Neutrophil (primary cell): ENCODE data around the gene ZSCAN9.

Source experiments
- H3K27ac ChIP-seq: fragments of 200-600 bp; sonication (generic); 2 replicates; pipeline ENCODE4 v1.5.1; 2016; ENCODE audit warnings: mild to moderate bottlenecking, moderate library complexity
- H3K27me3 ChIP-seq: fragments of 200-600 bp; sonication (generic); 2 replicates; pipeline ENCODE4 v1.6.0; 2016; ENCODE audit warnings: mild to moderate bottlenecking
- H3K36me3 ChIP-seq: fragments of 200-600 bp; sonication (generic); 2 replicates; pipeline ENCODE4 v1.5.1; 2017
- H3K4me1 ChIP-seq, 2 experiments: fragments of 200-600 bp in 1 of 2; sonication (generic) in 1 of 2; 1 replicate in 1 of 2; 2 replicates in 1 of 2; pipeline versions ENCODE4 v1.5.1 to v1.6.1; 2013 to 2016; ENCODE audit warnings: low read depth in 1 of 2, low read length in 1 of 2, mild to moderate bottlenecking in 1 of 2, moderate library complexity in 1 of 2; ENCODE audit not compliant: control insufficient read depth in 1 of 2, insufficient read depth in 1 of 2
- H3K4me3 ChIP-seq, 2 experiments: fragments of 200-600 bp in 1 of 2; sonication (generic) in 1 of 2; 1 replicate in 1 of 2; 2 replicates in 1 of 2; pipeline ENCODE4 v1.5.1; 2013 to 2016; ENCODE audit warnings: low read depth in 1 of 2, low read length in 1 of 2, mild to moderate bottlenecking in 1 of 2, moderate library complexity in 1 of 2
- H3K9me3 ChIP-seq: fragments of 200-600 bp; sonication (generic); 2 replicates; pipeline ENCODE4 v1.5.1; 2016
- TF ChIP-seq, protein P1 (sequence below): fragments of 200-600 bp; sonication (generic); IDR thresholded peaks from 2 replicates; pipeline ENCODE4 v1.5.1; 2016; ENCODE audit warnings: antibody characterized with exemption

The ZSCAN9 gene

GRCh38 chr6:28215425-28215824, 9.7 kb upstream of the ZSCAN9 start:
- TF ChIP-seq, protein P1, sequence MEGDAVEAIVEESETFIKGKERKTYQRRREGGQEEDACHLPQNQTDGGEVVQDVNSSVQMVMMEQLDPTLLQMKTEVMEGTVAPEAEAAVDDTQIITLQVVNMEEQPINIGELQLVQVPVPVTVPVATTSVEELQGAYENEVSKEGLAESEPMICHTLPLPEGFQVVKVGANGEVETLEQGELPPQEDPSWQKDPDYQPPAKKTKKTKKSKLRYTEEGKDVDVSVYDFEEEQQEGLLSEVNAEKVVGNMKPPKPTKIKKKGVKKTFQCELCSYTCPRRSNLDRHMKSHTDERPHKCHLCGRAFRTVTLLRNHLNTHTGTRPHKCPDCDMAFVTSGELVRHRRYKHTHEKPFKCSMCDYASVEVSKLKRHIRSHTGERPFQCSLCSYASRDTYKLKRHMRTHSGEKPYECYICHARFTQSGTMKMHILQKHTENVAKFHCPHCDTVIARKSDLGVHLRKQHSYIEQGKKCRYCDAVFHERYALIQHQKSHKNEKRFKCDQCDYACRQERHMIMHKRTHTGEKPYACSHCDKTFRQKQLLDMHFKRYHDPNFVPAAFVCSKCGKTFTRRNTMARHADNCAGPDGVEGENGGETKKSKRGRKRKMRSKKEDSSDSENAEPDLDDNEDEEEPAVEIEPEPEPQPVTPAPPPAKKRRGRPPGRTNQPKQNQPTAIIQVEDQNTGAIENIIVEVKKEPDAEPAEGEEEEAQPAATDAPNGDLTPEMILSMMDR, result no peak

GRCh38 chr6:28217890-28218289, 7.2 kb upstream of the ZSCAN9 start:
- no peak overlapping the region for H3K4me3 ChIP-seq

More at GRCh38 chr6:28215425-28215824, 9.7 kb upstream of the ZSCAN9 start:
- H3K9me3 ChIP-seq, result no peaks in the 10 kb centered on the region
- H3K4me3 ChIP-seq, result no peak overlapping the region
- H3K27ac ChIP-seq, result no peak overlapping the region
- no peaks in the 10 kb centered on the region for H3K36me3 ChIP-seq
- peaks cover 9 to 11% of the 10 kb centered on the region in 2 experiments for H3K4me1 ChIP-seq
- H3K27me3 ChIP-seq, result peaks cover 94% of the 10 kb centered on the region

DNA sequence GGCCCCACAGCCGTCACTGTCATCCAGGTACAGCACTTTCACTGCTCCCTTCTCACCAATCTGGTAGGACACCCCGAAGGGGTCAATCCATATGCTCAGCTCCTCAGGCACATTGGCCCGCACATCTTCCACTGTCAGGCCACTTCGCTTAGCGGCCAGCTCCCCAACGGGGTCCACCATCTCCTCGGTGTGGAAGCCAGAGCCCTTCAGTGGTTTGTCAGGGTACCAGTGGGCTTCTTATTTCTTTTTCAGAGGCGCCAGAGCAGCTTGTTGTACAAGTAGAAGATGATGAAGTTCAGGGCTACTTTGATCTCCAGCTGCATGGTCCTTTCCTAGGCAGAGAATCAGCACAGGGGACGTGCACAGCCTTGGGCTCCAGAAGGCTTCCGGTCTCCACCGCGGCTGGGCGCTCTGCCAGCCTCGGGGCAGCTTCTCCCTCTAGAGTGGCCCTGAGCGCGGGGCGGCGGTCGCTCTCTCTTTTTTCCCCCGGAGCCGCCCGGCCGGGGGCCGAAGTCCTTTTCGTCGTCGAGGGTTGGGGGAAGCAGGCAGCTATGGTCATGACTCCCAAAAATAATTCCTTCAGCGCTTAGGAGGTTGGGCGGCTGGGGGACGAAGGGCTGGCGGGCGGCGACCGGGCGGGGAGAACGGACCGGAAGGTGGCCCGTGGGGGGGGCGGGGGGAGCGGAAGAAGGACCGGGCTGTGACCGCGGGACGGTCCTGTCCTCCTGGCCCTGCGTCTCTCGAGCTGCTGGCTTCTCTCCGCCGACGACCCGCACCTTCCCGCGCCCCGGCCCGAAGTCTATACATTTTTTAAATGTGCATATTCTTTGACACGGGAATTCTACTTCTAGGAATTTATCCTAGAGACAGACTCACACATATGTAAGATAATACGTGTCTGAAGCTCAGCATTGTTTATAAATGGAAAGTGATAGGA, 6.5 kb upstream of the ZSCAN9 start:
- H3K4me3 ChIP-seq, result peak overlapping the region; percentile 64 to 66
- H3K27me3 ChIP-seq, result peaks cover 92% of the 10 kb centered on the region
- TF ChIP-seq, protein P1, result no peak
- peak overlapping the region; percentile 56 for H3K27ac ChIP-seq
- peaks cover 5 to 11% of the 10 kb centered on the region in 2 experiments for H3K4me1 ChIP-seq
- H3K36me3 ChIP-seq, result no peaks in the 10 kb centered on the region
- no peaks in the 10 kb centered on the region for H3K9me3 ChIP-seq

More at GRCh38 chr6:28217890-28218289, 7.2 kb upstream of the ZSCAN9 start:
- no peaks in the 10 kb centered on the region for H3K9me3 ChIP-seq
- H3K4me1 ChIP-seq, result peaks cover 5 to 11% of the 10 kb centered on the region in 2 experiments
- peaks cover 92% of the 10 kb centered on the region for H3K27me3 ChIP-seq
- no peaks in the 10 kb centered on the region for H3K36me3 ChIP-seq
- no peak overlapping the region for H3K27ac ChIP-seq
- TF ChIP-seq, protein P1, result no peak

DNA sequence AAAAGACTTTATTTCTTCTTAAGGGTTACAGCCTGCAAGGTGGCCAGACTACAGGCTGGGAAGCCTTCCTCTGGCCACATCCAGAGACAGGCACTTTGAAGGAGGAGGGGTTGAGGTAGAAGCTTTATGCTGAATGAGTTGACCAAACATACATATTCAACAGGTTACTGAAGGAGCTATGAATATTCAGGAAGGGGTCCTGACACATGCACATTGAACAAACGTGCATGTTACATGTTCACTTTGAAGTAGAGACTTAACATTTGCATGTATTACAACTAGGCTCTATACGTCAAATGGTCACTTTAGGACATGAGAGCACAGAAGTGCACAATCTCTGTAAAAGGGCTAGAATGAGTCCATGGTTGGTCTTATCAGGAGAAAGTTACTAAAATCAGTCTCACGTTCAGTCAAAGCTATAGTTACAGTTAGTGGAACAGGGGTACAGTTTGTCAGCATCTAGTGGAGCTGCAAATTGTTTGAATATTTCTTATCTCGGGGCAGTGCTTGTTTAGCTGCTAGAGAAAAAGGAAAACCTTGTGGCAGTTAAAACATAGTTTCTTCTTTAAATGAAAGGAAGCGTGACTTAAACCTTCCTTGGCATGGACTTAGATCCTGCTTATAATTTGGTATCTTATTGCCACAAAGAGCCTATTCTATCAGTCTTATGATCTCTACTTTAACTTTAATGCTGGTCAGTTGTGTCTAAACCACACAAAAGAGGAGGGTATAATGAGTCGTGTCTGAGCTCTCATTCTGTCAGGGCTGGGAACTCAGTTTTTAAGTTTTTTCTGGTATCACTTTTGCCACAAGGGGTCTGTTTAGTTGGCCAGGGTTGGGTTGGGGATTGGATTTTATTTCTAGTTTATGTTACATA, 4.6 kb upstream of the ZSCAN9 start:
- Histone ChIP-seq H3K27ac (no peak overlapping the region), H3K4me3 (no peak overlapping the region), H3K9me3 (no peaks in the 10 kb centered on the region), H3K4me1 (peaks cover 13 to 19% of the 10 kb centered on the region in 2 experiments), H3K36me3 (no peaks in the 10 kb centered on the region), H3K27me3 (peaks cover 84% of the 10 kb centered on the region)
- TF ChIP-seq, protein P1, result no peak
